Nephron (organoid): Measurements from ENCODE around the gene GLB1L2.
"Not testable (repeated sequence)": the region's sequence is repeated elsewhere in the genome, so short reads cannot be mapped to it uniquely, and the experiment has no call there.

Experiments
- H3K27ac Mint-ChIP-seq, 3 experiments: 2 replicates each; pipeline ENCODE4 v1.8.0; 2020; ENCODE audit warnings: mixed read lengths in 3 of 3, mild to moderate bottlenecking in 2 of 3, moderate library complexity in 1 of 3
- H3K27me3 Mint-ChIP-seq: 2 replicates; pipeline ENCODE4 v1.8.0; 2021; ENCODE audit warnings: low read depth, mild to moderate bottlenecking, moderate library complexity, mixed read lengths
- H3K36me3 Mint-ChIP-seq: 2 replicates; pipeline ENCODE4 v1.8.0; 2020; ENCODE audit warnings: low read depth, mixed read lengths
- H3K4me1 Mint-ChIP-seq: 2 replicates; pipeline ENCODE4 v1.8.0; 2020; ENCODE audit warnings: mixed read lengths
- H3K4me3 Mint-ChIP-seq, 3 experiments: 2 replicates each; pipeline ENCODE4 v1.8.0; 2020; ENCODE audit warnings: mild to moderate bottlenecking in 3 of 3, mixed read lengths in 3 of 3, moderate library complexity in 2 of 3
- H3K9me3 Mint-ChIP-seq: 2 replicates; pipeline ENCODE4 v1.8.0; 2020; ENCODE audit warnings: mixed read lengths
- CTCF ChIP-seq, 3 experiments: fragments of 200-600 bp; sonication (generic); IDR thresholded peaks; one replicate each; pipeline ENCODE4 v1.5.0; 2021; ENCODE audit warnings: antibody characterized with exemption in 3 of 3; ENCODE audit not compliant: unreplicated experiment in 3 of 3

GLB1L2 gene

GRCh38 chr11:134342572-134343340 lies 11.0 kb downstream of the GLB1L2 start:
- Mint-ChIP-seq H3K4me3 (no peak overlapping the region), H3K27me3 (peaks cover 27% of the 10 kb centered on the region), H3K4me1 (peaks cover 5% of the 10 kb centered on the region), H3K9me3 (no peaks in the 10 kb centered on the region), H3K36me3 (no peaks in the 10 kb centered on the region), H3K27ac (no peak overlapping the region)
- TF ChIP-seq CTCF (IDR thresholded peaks at IDR 0.05; ENCODE audit: unreplicated experiment in 3 of 3), result no peak

GRCh38 chr11:134343646-134344045 lies 11.9 kb downstream of the GLB1L2 start:
- Mint-ChIP-seq H3K4me3 (no peak overlapping the region), H3K9me3 (no peaks in the 10 kb centered on the region), H3K4me1 (peaks cover 5% of the 10 kb centered on the region), H3K27ac (no peak overlapping the region), H3K36me3 (no peaks in the 10 kb centered on the region), H3K27me3 (peaks cover 25% of the 10 kb centered on the region)
- no peak for TF ChIP-seq CTCF (IDR thresholded peaks at IDR 0.05; ENCODE audit: unreplicated experiment in 3 of 3)

GRCh38 chr11:134344497-134345236 lies 12.9 kb downstream of the GLB1L2 start:
- not testable (repeated sequence) for H3K4me1 Mint-ChIP-seq, H3K9me3 Mint-ChIP-seq, H3K27ac Mint-ChIP-seq, H3K36me3 Mint-ChIP-seq, H3K4me3 Mint-ChIP-seq
- peaks cover 25% of the 10 kb centered on the region for H3K27me3 Mint-ChIP-seq

GRCh38 chr11:134345237-134345550 lies 13.4 kb downstream of the GLB1L2 start:
- Mint-ChIP-seq H3K4me3 (no peak overlapping the region), H3K27me3 (peaks cover 20% of the 10 kb centered on the region), H3K4me1 (peaks cover 5% of the 10 kb centered on the region), H3K9me3 (no peaks in the 10 kb centered on the region), H3K27ac (no peak overlapping the region), H3K36me3 (no peaks in the 10 kb centered on the region)
- TF ChIP-seq CTCF (IDR thresholded peaks at IDR 0.05; ENCODE audit: unreplicated experiment in 3 of 3), result no peak

GRCh38 chr11:134346101-134346975 lies 14.6 kb downstream of the GLB1L2 start:
- no peaks in the 10 kb centered on the region for H3K36me3 Mint-ChIP-seq
- no peaks in the 10 kb centered on the region for H3K9me3 Mint-ChIP-seq
- H3K27me3 Mint-ChIP-seq, result peaks cover 18% of the 10 kb centered on the region
- no peak overlapping the region for H3K4me3 Mint-ChIP-seq
- H3K27ac Mint-ChIP-seq, result no peak overlapping the region
- H3K4me1 Mint-ChIP-seq, result no peaks in the 10 kb centered on the region
- no peak for TF ChIP-seq CTCF (IDR thresholded peaks at IDR 0.05; ENCODE audit: unreplicated experiment in 3 of 3)

- Mint-ChIP-seq H3K4me3 (no peak overlapping the region), H3K9me3 (no peaks in the 10 kb centered on the region), H3K27ac (no peak overlapping the region), H3K27me3 (peaks cover 18% of the 10 kb centered on the region), H3K4me1 (no peaks in the 10 kb centered on the region), H3K36me3 (no peaks in the 10 kb centered on the region)
- TF ChIP-seq CTCF (IDR thresholded peaks at IDR 0.05; ENCODE audit: unreplicated experiment in 3 of 3), result no peak
Observed at GRCh38 chr11:134346976-134347350, 15.2 kb downstream of the GLB1L2 start.
